ENCODE measurements around the gene BCO2.

DNA sequence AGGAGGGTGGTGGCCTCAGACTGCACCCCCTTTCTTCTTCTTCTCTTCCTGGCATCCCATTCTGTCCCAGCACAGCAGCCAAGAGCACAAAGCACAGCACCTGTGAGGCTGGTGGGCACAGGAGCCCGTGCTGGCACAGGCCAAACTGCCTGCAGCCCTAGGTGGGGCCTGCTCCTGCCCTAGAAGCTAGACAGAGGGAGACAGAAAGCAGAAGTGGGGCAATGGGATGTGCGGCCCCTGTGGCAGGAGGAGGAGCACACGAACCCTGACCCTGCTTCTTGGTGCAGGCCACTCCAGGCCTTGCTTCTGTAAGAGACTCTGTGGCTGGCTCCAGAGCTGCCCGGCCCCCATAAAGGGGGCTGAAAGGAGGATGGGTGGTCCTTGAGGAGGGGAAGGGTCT is 47.0 kb downstream of the BCO2 start:
- TF ChIP-seq, protein P1, sequence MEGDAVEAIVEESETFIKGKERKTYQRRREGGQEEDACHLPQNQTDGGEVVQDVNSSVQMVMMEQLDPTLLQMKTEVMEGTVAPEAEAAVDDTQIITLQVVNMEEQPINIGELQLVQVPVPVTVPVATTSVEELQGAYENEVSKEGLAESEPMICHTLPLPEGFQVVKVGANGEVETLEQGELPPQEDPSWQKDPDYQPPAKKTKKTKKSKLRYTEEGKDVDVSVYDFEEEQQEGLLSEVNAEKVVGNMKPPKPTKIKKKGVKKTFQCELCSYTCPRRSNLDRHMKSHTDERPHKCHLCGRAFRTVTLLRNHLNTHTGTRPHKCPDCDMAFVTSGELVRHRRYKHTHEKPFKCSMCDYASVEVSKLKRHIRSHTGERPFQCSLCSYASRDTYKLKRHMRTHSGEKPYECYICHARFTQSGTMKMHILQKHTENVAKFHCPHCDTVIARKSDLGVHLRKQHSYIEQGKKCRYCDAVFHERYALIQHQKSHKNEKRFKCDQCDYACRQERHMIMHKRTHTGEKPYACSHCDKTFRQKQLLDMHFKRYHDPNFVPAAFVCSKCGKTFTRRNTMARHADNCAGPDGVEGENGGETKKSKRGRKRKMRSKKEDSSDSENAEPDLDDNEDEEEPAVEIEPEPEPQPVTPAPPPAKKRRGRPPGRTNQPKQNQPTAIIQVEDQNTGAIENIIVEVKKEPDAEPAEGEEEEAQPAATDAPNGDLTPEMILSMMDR (IDR thresholded peaks at IDR 0.05) = no peak
- TF ChIP-seq POLR2A (IDR thresholded peaks at IDR 0.05) = no peak

Measured in Peyer's patch (tissue), 4 donors.